GM10847 (cell line): Measurements from ENCODE around the gene GDF9.

Experiments used
- POLR2A ChIP-seq: IDR thresholded peaks from 2 replicates; pipeline ENCODE4 v1.6.1; 2011; ENCODE audit not compliant: insufficient read length; ENCODE audit errors: extremely low read depth

The GDF9 gene

GRCh38 chr5:132831095-132831860 is 35.0 kb downstream of the GDF9 start:
- no peak for TF ChIP-seq POLR2A

- TF ChIP-seq POLR2A = peak; percentile 27
These were observed 35.7 kb downstream of the GDF9 start, which contains the start of gene SHROOM1 for GRCh38 chr5:132830436-132831094. Gene SHROOM1 (minus strand): TSS chr5:132830647. CDS start chr5:132826140, 4,507 bp downstream.

GRCh38 chr5:132829742-132830435 is 36.4 kb downstream of the GDF9 start:
- no peak for TF ChIP-seq POLR2A

- TF ChIP-seq POLR2A = no peak
These were observed 37.3 kb downstream of the GDF9 start for GRCh38 chr5:132828846-132829494.

- TF ChIP-seq POLR2A = no peak
These were observed 38.2 kb downstream of the GDF9 start for GRCh38 chr5:132827943-132828673.

GRCh38 chr5:132826424-132827082 is 39.7 kb downstream of the GDF9 start:
- no peak for TF ChIP-seq POLR2A

GRCh38 chr5:132825834-132826391 is 40.4 kb downstream of the GDF9 start:
- no peak for TF ChIP-seq POLR2A

GRCh38 chr5:132825033-132825833 is 41.0 kb downstream of the GDF9 start:
- no peak for TF ChIP-seq POLR2A

- TF ChIP-seq POLR2A = no peak
These were observed 41.8 kb downstream of the GDF9 start for GRCh38 chr5:132824426-132824825.

- TF ChIP-seq POLR2A = no peak
These were observed 42.7 kb downstream of the GDF9 start for GRCh38 chr5:132823481-132824050.

GRCh38 chr5:132822650-132823480 is 43.4 kb downstream of the GDF9 start:
- TF ChIP-seq POLR2A = no peak

GRCh38 chr5:132821791-132822190 is 44.5 kb downstream of the GDF9 start:
- TF ChIP-seq POLR2A = no peak
